Prostate gland (tissue), 2 donors: ENCODE data around the gene RAP2B.

Source experiments
- CTCF ChIP-seq, 4 experiments: fragments of 200-600 bp in 2 of 4; fragments of 450-650 bp in 2 of 4; sonication (generic) in 2 of 4; IDR thresholded peaks; 1 replicate in 3 of 4; 2 replicates in 1 of 4; pipeline ENCODE4 v1.5.1; 2016 to 2019; ENCODE audit warnings: antibody characterized with exemption in 4 of 4, mild to moderate bottlenecking in 2 of 4, moderate library complexity in 2 of 4
- POLR2AphosphoS5 ChIP-seq: sonication (generic); formaldehyde crosslinking; IDR thresholded peaks from one replicate; pipeline ENCODE4 v1.6.1; 2017; ENCODE audit warnings: antibody characterized with exemption

- no peak for TF ChIP-seq CTCF (IDR thresholded peaks at IDR 0.05)
- no peak for TF ChIP-seq POLR2AphosphoS5
Measured at GRCh38 chr3:153129426-153129825, 32.6 kb upstream of the RAP2B start.
